Activated B cell treated with CpG ODN at 0.5 μM for 24 hours (primary cell): ENCODE data around the gene GGT5. TPM values are rescaled to one million over a fixed set of nuclear protein-coding genes. Genes with fewer than 3 reads are reported as not detected.
A peak's percentile ranks its signal among the peaks of the same experiment; 100 is the strongest.
"Not testable (repeated sequence)": the region's sequence is repeated elsewhere in the genome, so short reads cannot be mapped to it uniquely, and the experiment has no call there.

Experiments
- ATAC-seq: fragments of 200-7000 bp; cut with Tn5 transposase; one replicate; pipeline ENCODE4 v1.10.0; 2021; ENCODE audit warnings: low read depth, mild to moderate bottlenecking, moderate library complexity
- CTCF ChIA-PET: fragments of 350-600 bp; sonication (Branson Sonifier 250); formaldehyde crosslinking; loops from one replicate; lab custom pipeline; 2021; ENCODE audit warnings: antibody characterized with exemption; lab: Charles Lee
- POLR2A ChIA-PET: fragments of 350-600 bp; sonication (Branson Sonifier 250); formaldehyde crosslinking; loops from one replicate; lab custom pipeline; 2021; ENCODE audit warnings: antibody characterized with exemption; lab: Charles Lee
- DNase-seq: peaks from one replicate; pipeline ENCODE4 v3.0.0; 2022
- H3K27ac Mint-ChIP-seq: one replicate; pipeline ENCODE4 v1.8.0; 2020; ENCODE audit warnings: mixed read lengths
- H3K27me3 Mint-ChIP-seq: one replicate; pipeline ENCODE4 v1.8.0; 2021; ENCODE audit warnings: mixed read lengths
- H3K36me3 Mint-ChIP-seq: one replicate; pipeline ENCODE4 v1.8.0; 2021; ENCODE audit warnings: low read depth, mixed read lengths
- H3K4me1 Mint-ChIP-seq: one replicate; pipeline ENCODE4 v1.8.0; 2021; ENCODE audit warnings: mixed read lengths
- H3K4me3 Mint-ChIP-seq: one replicate; pipeline ENCODE4 v1.8.0; 2020; ENCODE audit warnings: mild to moderate bottlenecking, mixed read lengths
- H3K9me3 Mint-ChIP-seq: one replicate; pipeline ENCODE4 v1.8.0; 2020; ENCODE audit warnings: mixed read lengths
- intact Hi-C: fragments of 100-400 bp; cut with micrococcal nuclease; formaldehyde crosslinking; loops from one replicate; pipeline ENCODE4 v1.15.1; 2024
- total RNA-seq: library from RNA; stranded (reverse); gene quantifications from 2 replicates; pipeline ENCODE4 v1.2.3, GENCODE V29; 2022
- TF ChIP-seq, protein P1 (sequence below): fragments of 200-600 bp; IDR thresholded peaks from one replicate; pipeline ENCODE4 v1.8.0; 2022; ENCODE audit warnings: antibody characterized with exemption, mild to moderate bottlenecking

The GGT5 gene
- total RNA-seq, 1 donor from 2014 or later: not detected

DNA sequence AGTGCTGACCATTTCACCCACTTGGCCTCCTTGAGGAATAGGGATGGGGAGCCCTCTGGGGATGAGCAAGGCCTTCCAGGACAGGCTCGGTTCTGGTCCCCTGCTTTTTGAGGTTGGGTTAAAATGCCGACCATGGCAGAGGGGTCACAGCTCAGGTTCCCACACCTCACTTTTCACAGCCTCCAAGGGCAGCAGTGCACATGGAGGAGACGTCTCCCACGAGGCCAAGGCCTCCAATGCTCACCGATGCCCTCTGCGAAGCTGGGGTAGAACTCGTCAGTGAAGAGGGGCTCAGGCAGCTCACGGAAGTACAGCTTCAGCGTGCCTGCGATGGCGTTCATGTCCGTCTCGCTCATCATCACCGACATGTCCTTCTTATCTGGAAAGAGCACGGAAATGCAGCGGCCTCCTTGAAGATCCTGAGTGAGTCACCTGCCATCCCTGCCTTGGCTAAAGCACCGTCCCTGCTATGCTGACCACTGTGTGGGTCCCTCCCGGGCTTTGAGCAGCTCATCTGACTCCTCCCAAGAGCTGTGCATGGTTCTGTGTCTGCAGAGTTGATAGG, 17.4 kb upstream of the GGT5 start:
- H3K27me3 Mint-ChIP-seq, CTCF ChIA-PET, ATAC-seq, H3K4me3 Mint-ChIP-seq, DNase-seq, POLR2A ChIA-PET, H3K36me3 Mint-ChIP-seq, H3K27ac Mint-ChIP-seq, intact Hi-C loops, H3K9me3 Mint-ChIP-seq: not testable (repeated sequence)
- H3K4me1 Mint-ChIP-seq: peaks cover 24% of the 10 kb centered on the region

DNA sequence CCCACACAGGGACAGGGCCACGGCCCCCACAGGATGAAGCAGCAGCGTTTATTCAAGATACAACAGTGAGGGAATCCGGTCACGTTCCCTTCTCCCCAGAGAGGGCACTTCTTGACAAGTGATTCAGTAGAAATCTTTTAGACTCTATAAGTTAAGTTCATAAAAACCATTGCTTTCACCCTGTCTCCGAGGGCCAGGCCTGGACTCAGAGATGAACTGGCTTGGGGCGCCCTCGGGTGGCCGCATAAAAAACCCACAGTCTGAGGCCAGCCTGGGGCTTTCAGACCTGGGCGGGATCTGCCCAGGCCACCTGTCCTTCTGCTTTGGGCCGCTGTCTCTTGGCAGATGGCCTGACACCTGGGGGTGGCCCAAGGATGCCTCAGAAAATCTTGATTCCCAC, 14.6 kb upstream of the GGT5 start:
- H3K27me3 Mint-ChIP-seq, H3K36me3 Mint-ChIP-seq, H3K9me3 Mint-ChIP-seq, H3K4me3 Mint-ChIP-seq, H3K27ac Mint-ChIP-seq, CTCF ChIA-PET, POLR2A ChIA-PET, H3K4me1 Mint-ChIP-seq: not testable (repeated sequence)
- ATAC-seq (peak; percentile 52), DNase-seq (peak; percentile 46)
- intact Hi-C loops: loop anchor here (2.0 kb wide), 1 partner anchor 29 kb away; no protein-coding TSS in a partner anchor

DNA sequence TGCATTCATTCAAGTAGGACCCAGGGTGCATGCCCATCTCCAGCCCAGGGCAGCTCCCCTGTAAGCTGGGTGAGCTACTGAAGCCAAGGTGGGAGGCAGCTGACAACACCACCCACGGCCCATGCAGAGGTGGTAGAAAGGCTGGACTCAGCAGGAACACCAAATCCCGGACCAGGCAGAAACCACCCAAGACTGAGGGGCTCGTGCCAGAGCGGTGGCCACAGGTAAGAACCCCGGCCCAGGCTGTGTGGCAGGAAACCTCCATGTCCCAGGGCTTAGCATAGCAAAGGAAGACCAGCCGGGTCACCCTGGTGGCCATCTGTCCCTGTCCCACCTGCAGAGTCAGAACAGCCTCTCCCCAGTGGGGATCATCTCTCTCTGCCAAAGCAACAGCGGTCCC, 11.9 kb upstream of the GGT5 start:
- H3K27me3 Mint-ChIP-seq, DNase-seq, H3K9me3 Mint-ChIP-seq, POLR2A ChIA-PET, H3K36me3 Mint-ChIP-seq, CTCF ChIA-PET, intact Hi-C loops, H3K4me3 Mint-ChIP-seq, H3K27ac Mint-ChIP-seq, ATAC-seq, H3K4me1 Mint-ChIP-seq: not testable (repeated sequence)

DNA sequence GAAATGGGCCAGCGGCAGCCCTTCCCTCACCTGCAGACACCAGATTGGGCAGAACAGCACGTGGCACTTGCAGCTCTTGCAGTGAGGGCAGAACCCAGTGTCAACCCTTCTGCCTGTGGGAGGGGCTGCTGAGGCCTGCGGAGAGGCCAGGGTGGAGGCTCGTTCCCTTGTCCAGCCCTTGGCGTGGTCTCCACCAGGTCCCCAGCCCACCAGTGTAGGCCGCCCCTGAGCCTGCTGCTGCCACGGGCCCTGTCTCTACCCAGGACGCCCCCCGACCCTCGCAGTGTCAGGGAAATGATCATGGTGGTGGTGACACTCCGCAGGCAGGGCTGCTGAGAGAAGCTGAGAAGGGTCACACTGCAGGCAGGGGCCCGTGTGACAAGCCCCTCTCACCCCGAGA, 11.3 kb upstream of the GGT5 start:
- H3K9me3 Mint-ChIP-seq, H3K4me3 Mint-ChIP-seq, H3K27me3 Mint-ChIP-seq, POLR2A ChIA-PET, H3K36me3 Mint-ChIP-seq, CTCF ChIA-PET, DNase-seq, H3K4me1 Mint-ChIP-seq, intact Hi-C loops, ATAC-seq, H3K27ac Mint-ChIP-seq: not testable (repeated sequence)

- DNase-seq, H3K4me3 Mint-ChIP-seq, ATAC-seq, H3K9me3 Mint-ChIP-seq, H3K4me1 Mint-ChIP-seq, CTCF ChIA-PET, H3K36me3 Mint-ChIP-seq, H3K27me3 Mint-ChIP-seq, POLR2A ChIA-PET, H3K27ac Mint-ChIP-seq, intact Hi-C loops: not testable (repeated sequence)
Observed at GRCh38 chr22:24253126-24253525, 8.2 kb upstream of the GGT5 start.

- H3K4me1 Mint-ChIP-seq, ATAC-seq, H3K27ac Mint-ChIP-seq, POLR2A ChIA-PET, H3K9me3 Mint-ChIP-seq, H3K27me3 Mint-ChIP-seq, CTCF ChIA-PET, DNase-seq, H3K36me3 Mint-ChIP-seq, H3K4me3 Mint-ChIP-seq, intact Hi-C loops: not testable (repeated sequence)
Observed at GRCh38 chr22:24251286-24251685, 6.4 kb upstream of the GGT5 start.

- H3K36me3 Mint-ChIP-seq, ATAC-seq, CTCF ChIA-PET, H3K27me3 Mint-ChIP-seq, H3K4me3 Mint-ChIP-seq, H3K9me3 Mint-ChIP-seq, H3K4me1 Mint-ChIP-seq, POLR2A ChIA-PET, H3K27ac Mint-ChIP-seq, DNase-seq: not testable (repeated sequence)
- intact Hi-C loops: loop anchor here (5.0 kb wide), 3 partner anchors 62 to 267 kb away; partner anchors contain the start of gene GSTT2
Observed at GRCh38 chr22:24249413-24249812, 4.5 kb upstream of the GGT5 start.

DNA sequence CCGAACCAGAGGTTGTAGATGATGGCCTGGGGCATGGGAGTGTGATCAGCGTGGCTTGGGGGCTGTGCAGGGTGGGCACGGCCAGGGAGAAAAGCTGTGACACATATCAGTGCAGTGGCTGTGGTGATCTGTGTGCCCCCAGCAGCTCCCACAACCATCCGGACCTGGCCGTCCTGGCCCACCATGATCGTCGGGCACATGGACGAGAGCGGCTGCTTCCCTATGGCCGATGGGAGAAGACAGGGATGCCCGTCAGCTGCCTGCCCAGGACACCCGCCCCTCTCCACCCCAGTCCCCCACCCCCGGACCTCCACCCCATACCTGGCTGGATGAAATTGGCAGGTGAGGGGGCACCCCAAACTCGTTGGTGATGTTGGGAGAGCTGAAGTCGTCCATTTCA, 3.7 kb upstream of the GGT5 start:
- POLR2A ChIA-PET: not testable (repeated sequence)

DNA sequence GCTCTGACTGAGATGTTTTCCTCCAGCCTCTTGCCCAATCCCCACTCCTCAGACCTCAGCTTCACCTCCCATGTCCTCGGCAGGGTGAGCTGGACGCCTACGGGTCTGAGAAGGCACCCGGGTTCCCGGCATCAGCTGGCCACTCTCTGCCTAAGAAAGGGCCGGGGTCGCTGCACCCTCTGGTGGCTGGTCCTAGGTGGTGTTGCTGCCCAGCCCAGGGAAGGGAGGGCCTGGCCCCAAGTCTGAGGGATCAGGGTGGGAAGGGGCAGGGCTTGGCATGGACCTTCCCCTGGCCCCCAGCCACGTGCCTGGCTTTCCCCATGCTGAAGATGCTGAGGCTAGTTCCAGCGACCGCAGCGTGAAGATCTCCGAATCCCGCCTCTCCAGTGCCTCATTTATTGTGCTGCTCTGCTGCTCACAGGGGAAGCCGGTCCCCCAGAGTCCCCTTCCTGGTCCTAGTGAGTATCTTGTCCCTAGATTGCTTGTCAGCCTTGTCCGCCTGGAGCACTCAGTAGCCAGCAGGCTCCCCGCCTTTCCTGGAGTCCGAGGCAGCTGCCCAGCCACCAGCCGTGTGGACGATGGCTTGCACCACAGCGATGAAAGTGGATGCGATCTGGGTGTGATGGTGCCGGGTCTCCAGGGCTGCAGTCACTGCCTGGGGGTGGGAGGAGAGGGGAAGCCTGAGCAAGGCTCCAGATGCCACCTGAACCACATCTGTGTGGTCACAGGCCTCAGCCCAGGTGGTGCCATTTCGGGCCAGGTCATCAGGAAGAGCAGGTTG, 2.9 kb upstream of the GGT5 start:
- intact Hi-C loops: loop anchor here (5.0 kb wide), 3 partner anchors 60 to 265 kb away; partner anchors contain the start of gene GSTT2
- no peaks in the 10 kb centered on the region for H3K9me3 Mint-ChIP-seq
- peak; percentile 80 for ATAC-seq
- H3K4me1 Mint-ChIP-seq: peaks cover 11% of the 10 kb centered on the region
- ChIA-PET POLR2A (no interaction called here), CTCF (interaction anchor here (1.1 to 1.2 kb wide), 2 partner anchors 58 to 141 kb away, joined by 5 to 6 read pairs; no protein-coding TSS in a partner anchor)
- no peak overlapping the region for H3K27ac Mint-ChIP-seq
- DNase-seq: peak; percentile 45
- H3K4me3 Mint-ChIP-seq: no peak overlapping the region
- no peaks in the 10 kb centered on the region for H3K36me3 Mint-ChIP-seq
- TF ChIP-seq, protein P1, sequence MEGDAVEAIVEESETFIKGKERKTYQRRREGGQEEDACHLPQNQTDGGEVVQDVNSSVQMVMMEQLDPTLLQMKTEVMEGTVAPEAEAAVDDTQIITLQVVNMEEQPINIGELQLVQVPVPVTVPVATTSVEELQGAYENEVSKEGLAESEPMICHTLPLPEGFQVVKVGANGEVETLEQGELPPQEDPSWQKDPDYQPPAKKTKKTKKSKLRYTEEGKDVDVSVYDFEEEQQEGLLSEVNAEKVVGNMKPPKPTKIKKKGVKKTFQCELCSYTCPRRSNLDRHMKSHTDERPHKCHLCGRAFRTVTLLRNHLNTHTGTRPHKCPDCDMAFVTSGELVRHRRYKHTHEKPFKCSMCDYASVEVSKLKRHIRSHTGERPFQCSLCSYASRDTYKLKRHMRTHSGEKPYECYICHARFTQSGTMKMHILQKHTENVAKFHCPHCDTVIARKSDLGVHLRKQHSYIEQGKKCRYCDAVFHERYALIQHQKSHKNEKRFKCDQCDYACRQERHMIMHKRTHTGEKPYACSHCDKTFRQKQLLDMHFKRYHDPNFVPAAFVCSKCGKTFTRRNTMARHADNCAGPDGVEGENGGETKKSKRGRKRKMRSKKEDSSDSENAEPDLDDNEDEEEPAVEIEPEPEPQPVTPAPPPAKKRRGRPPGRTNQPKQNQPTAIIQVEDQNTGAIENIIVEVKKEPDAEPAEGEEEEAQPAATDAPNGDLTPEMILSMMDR: no peak
- no peaks in the 10 kb centered on the region for H3K27me3 Mint-ChIP-seq

More for the DNA sequence above, 3.7 kb upstream of the GGT5 start:
- H3K4me3 Mint-ChIP-seq, ATAC-seq, CTCF ChIA-PET, H3K36me3 Mint-ChIP-seq, H3K27ac Mint-ChIP-seq, H3K4me1 Mint-ChIP-seq, H3K27me3 Mint-ChIP-seq, DNase-seq, H3K9me3 Mint-ChIP-seq: not testable (repeated sequence)
- intact Hi-C loops: loop anchor here (5.0 kb wide), 3 partner anchors 61 to 266 kb away; partner anchors contain the start of gene GSTT2
